ENCODE results near the gene LNX1. TPM values are rescaled to one million over a fixed set of nuclear protein-coding genes. Genes with fewer than 3 reads are reported as not detected.

LNX1 gene
- total RNA-seq, 6 experiments from 2014 or later = 0.05 to 0.18 (median 0.07) TPM; not detected in 1

DNA sequence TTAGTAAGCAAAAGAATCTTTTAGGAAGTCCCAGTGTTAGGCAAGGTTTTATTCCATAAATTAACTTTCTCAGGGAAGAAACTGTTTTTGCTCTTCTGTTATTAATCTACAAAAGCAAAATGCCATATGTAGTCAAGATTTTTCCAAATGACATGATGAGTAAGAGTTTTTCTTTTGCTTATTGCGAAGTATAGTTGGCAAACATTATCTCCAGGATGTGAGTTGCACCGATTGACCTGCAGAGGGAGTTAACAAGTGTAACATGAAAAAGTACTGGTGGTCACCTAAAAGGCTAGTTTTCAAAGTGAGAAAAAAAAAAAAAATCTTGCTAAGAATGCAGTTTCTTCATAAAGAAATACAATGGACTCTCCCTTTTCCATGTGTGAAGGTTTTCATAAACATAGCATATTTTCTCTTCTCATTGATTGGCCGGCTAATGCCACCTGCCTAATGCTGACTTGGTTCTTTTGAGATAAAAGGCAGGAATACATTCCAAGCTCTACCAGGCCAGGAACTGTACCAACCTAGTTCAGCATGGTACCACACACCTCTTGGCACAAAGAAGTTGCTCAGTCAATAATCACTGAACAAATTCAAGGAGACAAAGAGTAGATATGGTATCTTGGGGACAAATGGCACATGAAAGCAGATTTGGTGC, 100.2 kb downstream of the LNX1 start:
- TF ChIP-seq, protein P1, sequence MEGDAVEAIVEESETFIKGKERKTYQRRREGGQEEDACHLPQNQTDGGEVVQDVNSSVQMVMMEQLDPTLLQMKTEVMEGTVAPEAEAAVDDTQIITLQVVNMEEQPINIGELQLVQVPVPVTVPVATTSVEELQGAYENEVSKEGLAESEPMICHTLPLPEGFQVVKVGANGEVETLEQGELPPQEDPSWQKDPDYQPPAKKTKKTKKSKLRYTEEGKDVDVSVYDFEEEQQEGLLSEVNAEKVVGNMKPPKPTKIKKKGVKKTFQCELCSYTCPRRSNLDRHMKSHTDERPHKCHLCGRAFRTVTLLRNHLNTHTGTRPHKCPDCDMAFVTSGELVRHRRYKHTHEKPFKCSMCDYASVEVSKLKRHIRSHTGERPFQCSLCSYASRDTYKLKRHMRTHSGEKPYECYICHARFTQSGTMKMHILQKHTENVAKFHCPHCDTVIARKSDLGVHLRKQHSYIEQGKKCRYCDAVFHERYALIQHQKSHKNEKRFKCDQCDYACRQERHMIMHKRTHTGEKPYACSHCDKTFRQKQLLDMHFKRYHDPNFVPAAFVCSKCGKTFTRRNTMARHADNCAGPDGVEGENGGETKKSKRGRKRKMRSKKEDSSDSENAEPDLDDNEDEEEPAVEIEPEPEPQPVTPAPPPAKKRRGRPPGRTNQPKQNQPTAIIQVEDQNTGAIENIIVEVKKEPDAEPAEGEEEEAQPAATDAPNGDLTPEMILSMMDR (IDR thresholded peaks at IDR 0.05) = peak; percentile 88
- peak overlapping the region; percentile 85 for H3K27ac Mint-ChIP-seq
- peak; percentile 82 for DNase-seq

DNA sequence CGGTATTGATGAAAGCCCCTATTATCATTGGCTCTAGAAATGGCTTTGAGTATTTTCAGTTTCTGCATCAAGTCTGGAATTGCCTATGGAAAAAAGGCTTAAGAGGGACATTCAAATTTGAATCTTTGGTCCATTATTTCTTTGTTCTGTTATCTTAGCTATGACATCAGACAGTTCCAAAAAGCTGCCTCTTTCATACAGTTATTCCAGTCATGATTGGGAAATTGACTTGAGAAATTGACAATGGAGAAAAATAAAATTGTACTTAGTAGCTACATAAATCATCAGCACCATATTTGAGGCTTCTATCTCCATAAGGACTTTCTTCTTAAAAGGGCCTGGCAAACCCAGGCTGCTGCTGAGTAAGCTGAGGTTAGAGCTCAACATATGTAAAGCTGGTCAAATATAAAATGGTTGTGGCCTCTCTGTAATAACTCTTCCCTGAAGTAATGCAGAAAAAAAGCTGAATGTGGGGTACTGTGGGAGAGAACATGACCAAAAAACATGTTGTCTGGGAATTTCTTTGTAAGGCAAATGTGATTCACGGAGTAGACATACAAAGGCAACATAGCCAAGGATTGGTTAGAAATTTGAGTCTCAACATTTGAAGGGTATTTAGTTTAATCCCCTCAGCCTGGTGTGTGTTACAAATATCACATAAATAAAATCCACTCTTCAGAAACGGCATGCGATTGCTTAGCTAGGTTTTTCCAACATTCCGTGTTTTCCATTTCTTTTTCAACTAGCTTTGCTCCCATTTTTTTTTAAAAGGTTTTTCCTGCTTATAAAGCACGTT, 100.9 kb downstream of the LNX1 start:
- H3K27me3 Mint-ChIP-seq (ENCODE audit: insufficient read depth) = no peaks in the 10 kb centered on the region; the same call in 1 of the 2 replicates
- H3K4me3 Mint-ChIP-seq = peak overlapping the region; percentile 63
- peaks cover 29% of the 10 kb centered on the region for H3K4me1 Mint-ChIP-seq (ENCODE audit: low read depth)
- H3K9me3 Mint-ChIP-seq = no peaks in the 10 kb centered on the region
- no peak for DNase-seq
- H3K27ac Mint-ChIP-seq = peak overlapping the region; percentile 85
- H3K36me3 Mint-ChIP-seq (ENCODE audit: low read depth) = no peaks in the 10 kb centered on the region
- TF ChIP-seq, protein P1 (IDR thresholded peaks at IDR 0.05) = no peak

More for the DNA sequence above, 100.2 kb downstream of the LNX1 start:
- peaks cover 29% of the 10 kb centered on the region for H3K4me1 Mint-ChIP-seq (ENCODE audit: low read depth)
- no peaks in the 10 kb centered on the region; the same call in 1 of the 2 replicates for H3K27me3 Mint-ChIP-seq (ENCODE audit: insufficient read depth)
- H3K4me3 Mint-ChIP-seq = peak overlapping the region; percentile 63
- no peaks in the 10 kb centered on the region for H3K9me3 Mint-ChIP-seq
- H3K36me3 Mint-ChIP-seq (ENCODE audit: low read depth) = no peaks in the 10 kb centered on the region

DNA sequence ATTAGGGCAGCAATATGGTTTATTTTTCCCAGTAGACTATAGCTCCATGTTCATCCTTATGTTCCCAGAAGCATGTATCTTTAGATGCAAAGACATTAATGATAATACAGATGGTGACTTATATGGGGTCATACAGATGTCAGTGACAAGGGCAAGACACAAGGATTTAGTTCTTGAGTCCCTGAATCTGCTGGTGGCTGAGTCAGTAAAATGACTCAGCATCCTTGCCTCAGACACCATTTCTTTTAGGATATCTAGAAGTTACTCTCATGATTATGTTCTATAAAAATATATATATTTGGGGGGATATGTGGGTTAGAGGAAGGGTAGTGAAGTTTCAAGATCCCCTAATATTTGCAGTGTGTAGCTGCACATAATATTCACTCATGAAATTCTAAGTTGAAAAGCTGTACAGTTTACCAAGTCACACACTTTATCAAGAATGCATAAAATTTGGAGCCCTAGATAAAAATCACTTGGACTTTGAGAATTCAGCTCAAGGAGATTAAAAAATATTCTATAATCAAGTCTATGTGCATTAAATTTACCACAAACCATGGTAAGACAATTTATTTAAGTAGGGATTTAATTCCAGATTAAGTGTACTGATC, 101.9 kb downstream of the LNX1 start:
- H3K4me1 Mint-ChIP-seq (ENCODE audit: low read depth) = peaks cover 29% of the 10 kb centered on the region
- TF ChIP-seq, protein P1 (IDR thresholded peaks at IDR 0.05) = no peak
- H3K27me3 Mint-ChIP-seq (ENCODE audit: insufficient read depth) = no peaks in the 10 kb centered on the region; the same call in 1 of the 2 replicates
- H3K27ac Mint-ChIP-seq = peak overlapping the region; percentile 85
- DNase-seq = peak; percentile 55
- H3K4me3 Mint-ChIP-seq = no peak overlapping the region
- H3K36me3 Mint-ChIP-seq (ENCODE audit: low read depth) = no peaks in the 10 kb centered on the region
- no peaks in the 10 kb centered on the region for H3K9me3 Mint-ChIP-seq

DNA sequence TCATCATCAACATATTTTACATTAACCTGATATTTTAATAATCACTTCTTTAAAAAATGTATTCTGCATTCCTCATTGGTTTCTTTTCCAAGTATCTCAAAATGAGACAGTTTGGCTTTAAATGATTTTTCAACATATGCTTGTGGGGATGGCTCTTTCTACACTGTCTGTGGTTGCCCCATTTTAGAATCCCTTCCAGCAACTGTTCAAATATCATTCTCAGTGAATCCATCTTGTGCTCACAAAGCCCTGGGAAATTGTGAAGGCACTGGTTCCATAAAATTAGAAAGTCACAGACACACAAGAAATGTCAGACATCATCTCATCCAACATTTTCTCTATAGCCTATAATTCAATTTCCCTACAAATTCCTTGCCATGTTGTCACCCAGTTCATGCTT, 103.5 kb downstream of the LNX1 start:
- DNase-seq = no peak
- Mint-ChIP-seq H3K27me3 (ENCODE audit: insufficient read depth) (no peaks in the 10 kb centered on the region; the same call in 1 of the 2 replicates), H3K4me3 (no peak overlapping the region), H3K36me3 (ENCODE audit: low read depth) (no peaks in the 10 kb centered on the region; the same call in 1 of the 2 replicates), H3K27ac (no peak overlapping the region), H3K4me1 (ENCODE audit: low read depth) (peaks cover 29% of the 10 kb centered on the region), H3K9me3 (no peaks in the 10 kb centered on the region)
- TF ChIP-seq, protein P1 (IDR thresholded peaks at IDR 0.05) = no peak

DNA sequence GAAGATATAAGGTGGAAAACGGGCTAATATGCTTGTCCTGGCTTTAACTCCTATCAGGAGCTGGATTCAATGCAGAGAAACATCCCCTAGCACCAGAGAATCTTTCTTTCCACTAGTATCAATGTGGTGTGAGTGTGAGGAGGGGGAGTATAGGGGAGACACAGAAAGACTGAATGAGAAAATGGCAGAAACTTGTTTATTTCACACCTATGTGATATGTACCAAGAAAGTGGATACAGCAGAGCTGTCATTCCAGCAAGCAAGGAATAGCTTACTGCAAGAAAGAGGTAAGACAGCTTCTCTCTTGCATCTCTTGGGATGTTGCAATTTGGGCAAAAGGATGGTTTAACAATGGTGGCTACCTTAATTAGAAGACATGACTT, 105.6 kb downstream of the LNX1 start:
- H3K4me3 Mint-ChIP-seq = no peak overlapping the region
- peaks cover 29% of the 10 kb centered on the region for H3K4me1 Mint-ChIP-seq (ENCODE audit: low read depth)
- H3K36me3 Mint-ChIP-seq (ENCODE audit: low read depth) = no peaks in the 10 kb centered on the region; the same call in 1 of the 2 replicates
- H3K27me3 Mint-ChIP-seq (ENCODE audit: insufficient read depth) = no peaks in the 10 kb centered on the region; the same call in 1 of the 2 replicates
- H3K9me3 Mint-ChIP-seq = no peaks in the 10 kb centered on the region
- no peak for DNase-seq
- no peak overlapping the region for H3K27ac Mint-ChIP-seq
- TF ChIP-seq, protein P1 (IDR thresholded peaks at IDR 0.05) = no peak

Measured in HFFc6 (cell line).